Activated naive CD4-positive, alpha-beta T cell treated with anti-CD3 and anti-CD28 coated beads, Interleukin-2, amount 10 ng/mL, durations not matched to agents 5 hours and 36 hours (primary cell): ENCODE results near the gene COQ4. TPM values are rescaled to one million over a fixed set of nuclear protein-coding genes. Genes with fewer than 3 reads are reported as not detected.

Experiments used
- total RNA-seq, 2 experiments: library from RNA; stranded (reverse); gene quantifications; one replicate each; pipeline ENCODE4 v1.2.3, GENCODE V29; 2021

The COQ4 gene
- 10 to 100 TPM; 34.7 to 35.2 TPM for total RNA-seq

GRCh38 chr9:128322404-128323211 is at the start of gene COQ4, which contains the start of gene TRUB2:
TSS of gene COQ4 (plus strand) at chr9:128322839. CDS start at chr9:128322859, 20 bp downstream.
TSS of gene TRUB2 (minus strand) at chr9:128322447. CDS start at chr9:128322408, 39 bp downstream.

GRCh38 chr9:128275198-128276007 is 47.2 kb upstream of the COQ4 start, which contains the start of gene GOLGA2:
TSS of gene GOLGA2 (minus strand) at chr9:128276007. CDS start at chr9:128275976, 31 bp downstream.

GRCh38 chr9:128276008-128276573 is 46.5 kb upstream of the COQ4 start, which contains the start of gene SWI5:
TSS of gene SWI5 (plus strand) at chr9:128276276.

GRCh38 chr9:128339761-128340690 is 17.4 kb downstream of the COQ4 start, which contains the start of gene SLC27A4:
TSS of gene SLC27A4 (plus strand) at chr9:128340527. CDS start at chr9:128343133, 2,606 bp downstream.

GRCh38 chr9:128370752-128371629 is 48.4 kb downstream of the COQ4 start, which contains the start of gene URM1:
TSS of gene URM1 (plus strand) at chr9:128371374. CDS start at chr9:128371381, 7 bp downstream.

Other genes with a start within 250 kb of the COQ4 start
- 10 to 100 TPM; 44.6 to 50.5 TPM for gene PTGES2, start 195.1 kb upstream of the COQ4 start, total RNA-seq
- not detected for gene LCN2, start 173.4 kb upstream of the COQ4 start, total RNA-seq
- 10 to 100 TPM; 95.0 to 96.0 TPM for gene BBLN, start 162.6 kb upstream of the COQ4 start, total RNA-seq
- 100 to 1,000 TPM; 118 to 121 TPM for gene CIZ1, start 131.3 kb upstream of the COQ4 start, total RNA-seq
- under 1 TPM; 0.25 to 0.99 TPM for gene DNM1, start 119.5 kb upstream of the COQ4 start, total RNA-seq
- 10 to 100 TPM; 40.3 to 47.1 TPM for gene GOLGA2, start 46.8 kb upstream of the COQ4 start, total RNA-seq
- gene SWI5, start 46.6 kb upstream of the COQ4 start, total RNA-seq = 10 to 100 TPM; 10.9 to 12.1 TPM
- gene TRUB2, start 392 bp upstream of the COQ4 start, total RNA-seq = 10 to 100 TPM; 21.5 to 23.2 TPM
- 10 to 100 TPM; 11.5 to 14.4 TPM for gene SLC27A4, start 17.7 kb downstream of the COQ4 start, total RNA-seq
- gene URM1, start 48.5 kb downstream of the COQ4 start, total RNA-seq = 10 to 100 TPM; 72.6 to 75.8 TPM
- gene CERCAM, start 98.0 kb downstream of the COQ4 start, total RNA-seq = under 1 TPM; 0.39 to 0.58 TPM
- 10 to 100 TPM; 46.8 to 52.0 TPM for gene ODF2, start 133.2 kb downstream of the COQ4 start, total RNA-seq
- gene GLE1, start 181.9 kb downstream of the COQ4 start, total RNA-seq = 10 to 100 TPM; 37.5 to 41.3 TPM
- gene SPTAN1, start 229.7 kb downstream of the COQ4 start, total RNA-seq = 100 to 1,000 TPM; 310 to 334 TPM